Neural progenitor cell (in vitro differentiated cells): ENCODE measurements around the gene HIC1.
A peak's percentile ranks its signal among the peaks of the same experiment; 100 is the strongest.

Source experiments
- CTCF ChIP-seq: fragments of 200-600 bp; sonication (generic); IDR thresholded peaks from 2 replicates; pipeline ENCODE4 v1.5.1; 2017; ENCODE audit warnings: antibody characterized with exemption, mild to moderate bottlenecking
- EZH2 ChIP-seq: fragments of 200-600 bp; sonication (generic); IDR thresholded peaks from 2 replicates; pipeline ENCODE4 v1.6.1; 2017; ENCODE audit warnings: antibody characterized with exemption, mild to moderate bottlenecking, moderate library complexity
- EZH2phosphoT487 ChIP-seq: fragments of 200-600 bp; sonication (generic); IDR thresholded peaks from 2 replicates; pipeline ENCODE4 v1.6.1; 2017; ENCODE audit warnings: antibody characterized with exemption

DNA sequence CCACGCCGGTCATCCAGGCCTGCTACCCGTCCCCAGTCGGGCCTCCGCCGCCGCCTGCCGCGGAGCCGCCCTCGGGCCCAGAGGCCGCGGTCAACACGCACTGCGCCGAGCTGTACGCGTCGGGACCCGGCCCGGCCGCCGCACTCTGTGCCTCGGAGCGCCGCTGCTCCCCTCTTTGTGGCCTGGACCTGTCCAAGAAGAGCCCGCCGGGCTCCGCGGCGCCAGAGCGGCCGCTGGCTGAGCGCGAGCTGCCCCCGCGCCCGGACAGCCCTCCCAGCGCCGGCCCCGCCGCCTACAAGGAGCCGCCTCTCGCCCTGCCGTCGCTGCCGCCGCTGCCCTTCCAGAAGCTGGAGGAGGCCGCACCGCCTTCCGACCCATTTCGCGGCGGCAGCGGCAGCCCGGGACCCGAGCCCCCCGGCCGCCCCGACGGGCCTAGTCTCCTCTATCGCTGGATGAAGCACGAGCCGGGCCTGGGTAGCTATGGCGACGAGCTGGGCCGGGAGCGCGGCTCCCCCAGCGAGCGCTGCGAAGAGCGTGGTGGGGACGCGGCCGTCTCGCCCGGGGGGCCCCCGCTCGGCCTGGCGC is 2.4 kb downstream of the HIC1 start:
- TF ChIP-seq CTCF: no peak
- peak; percentile 21 for TF ChIP-seq EZH2
- TF ChIP-seq EZH2phosphoT487: no peak
